ENCODE data around the gene LRRC73.

- TF ChIP-seq, protein P1, sequence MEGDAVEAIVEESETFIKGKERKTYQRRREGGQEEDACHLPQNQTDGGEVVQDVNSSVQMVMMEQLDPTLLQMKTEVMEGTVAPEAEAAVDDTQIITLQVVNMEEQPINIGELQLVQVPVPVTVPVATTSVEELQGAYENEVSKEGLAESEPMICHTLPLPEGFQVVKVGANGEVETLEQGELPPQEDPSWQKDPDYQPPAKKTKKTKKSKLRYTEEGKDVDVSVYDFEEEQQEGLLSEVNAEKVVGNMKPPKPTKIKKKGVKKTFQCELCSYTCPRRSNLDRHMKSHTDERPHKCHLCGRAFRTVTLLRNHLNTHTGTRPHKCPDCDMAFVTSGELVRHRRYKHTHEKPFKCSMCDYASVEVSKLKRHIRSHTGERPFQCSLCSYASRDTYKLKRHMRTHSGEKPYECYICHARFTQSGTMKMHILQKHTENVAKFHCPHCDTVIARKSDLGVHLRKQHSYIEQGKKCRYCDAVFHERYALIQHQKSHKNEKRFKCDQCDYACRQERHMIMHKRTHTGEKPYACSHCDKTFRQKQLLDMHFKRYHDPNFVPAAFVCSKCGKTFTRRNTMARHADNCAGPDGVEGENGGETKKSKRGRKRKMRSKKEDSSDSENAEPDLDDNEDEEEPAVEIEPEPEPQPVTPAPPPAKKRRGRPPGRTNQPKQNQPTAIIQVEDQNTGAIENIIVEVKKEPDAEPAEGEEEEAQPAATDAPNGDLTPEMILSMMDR (IDR thresholded peaks at IDR 0.05; ENCODE audit: control extremely low read depth in 1 of 3, insufficient read depth in 1 of 3, low read depth in 1 of 3, low read length in 3 of 3) = no peak
- no peak for TF ChIP-seq CEBPB (IDR thresholded peaks at IDR 0.05; ENCODE audit: low read depth, low read length)
- TF ChIP-seq EZH2 (IDR thresholded peaks at IDR 0.05; ENCODE audit: low read depth, low read length, severe bottlenecking) = no peak
- no peak for TF ChIP-seq SP2 (IDR thresholded peaks at IDR 0.05; ENCODE audit: low read length)
- no peak for TF ChIP-seq PHF8 (conservative IDR thresholded peaks at IDR 0.05; ENCODE audit: low read depth, low read length)
These were observed 15.4 kb downstream of the LRRC73 start for GRCh38 chr6:43494766-43495165.
